ENCODE data around the gene EHD3.

The EHD3 gene

DNA sequence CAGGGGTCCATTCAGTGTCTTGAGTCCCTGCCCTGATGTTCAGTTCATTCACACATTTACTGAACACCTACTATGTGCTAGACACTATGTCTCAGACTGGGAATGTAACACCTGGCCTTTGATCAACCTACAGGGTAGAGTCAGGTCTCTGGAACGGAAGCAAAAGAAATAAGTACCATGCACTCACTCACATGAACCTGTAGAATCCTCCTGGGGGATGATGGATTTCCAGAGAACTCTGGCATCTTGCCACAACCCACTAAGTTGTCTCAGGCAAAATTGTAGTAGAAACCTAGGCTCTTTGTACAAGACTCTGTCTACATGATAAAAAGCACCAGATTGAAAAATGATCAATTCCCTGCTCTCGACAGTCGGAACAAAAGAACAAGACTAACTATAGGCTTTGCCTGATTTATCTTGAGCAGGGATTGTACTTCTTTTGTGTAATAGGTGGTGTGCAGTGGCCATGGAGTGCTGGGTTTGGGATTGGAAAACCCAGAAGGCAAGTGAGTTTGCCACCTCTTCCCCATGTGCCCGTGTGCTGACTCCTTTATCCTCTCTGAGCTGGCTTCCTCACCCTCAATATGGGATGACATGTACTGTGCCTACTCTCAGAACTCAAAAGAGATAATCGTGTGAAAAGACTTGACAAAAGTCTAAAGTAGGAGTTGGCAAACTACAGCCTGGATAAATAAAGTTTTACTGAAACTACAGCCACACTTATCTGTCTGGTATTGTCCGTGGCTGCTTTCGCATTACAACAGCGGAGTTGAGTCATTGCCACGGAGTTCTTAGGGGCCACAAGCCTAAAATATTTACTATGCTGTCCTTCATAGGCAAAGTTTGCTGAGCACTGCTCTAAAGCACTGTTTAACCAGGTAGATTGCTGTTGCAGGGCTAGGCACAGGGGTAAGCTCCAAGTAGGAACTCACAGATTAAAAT is 21.0 kb upstream of the EHD3 start:
- in situ Hi-C loops (cut with MboI; ENCODE audit: low sequenced_read_pairs) = no loop called here

DNA sequence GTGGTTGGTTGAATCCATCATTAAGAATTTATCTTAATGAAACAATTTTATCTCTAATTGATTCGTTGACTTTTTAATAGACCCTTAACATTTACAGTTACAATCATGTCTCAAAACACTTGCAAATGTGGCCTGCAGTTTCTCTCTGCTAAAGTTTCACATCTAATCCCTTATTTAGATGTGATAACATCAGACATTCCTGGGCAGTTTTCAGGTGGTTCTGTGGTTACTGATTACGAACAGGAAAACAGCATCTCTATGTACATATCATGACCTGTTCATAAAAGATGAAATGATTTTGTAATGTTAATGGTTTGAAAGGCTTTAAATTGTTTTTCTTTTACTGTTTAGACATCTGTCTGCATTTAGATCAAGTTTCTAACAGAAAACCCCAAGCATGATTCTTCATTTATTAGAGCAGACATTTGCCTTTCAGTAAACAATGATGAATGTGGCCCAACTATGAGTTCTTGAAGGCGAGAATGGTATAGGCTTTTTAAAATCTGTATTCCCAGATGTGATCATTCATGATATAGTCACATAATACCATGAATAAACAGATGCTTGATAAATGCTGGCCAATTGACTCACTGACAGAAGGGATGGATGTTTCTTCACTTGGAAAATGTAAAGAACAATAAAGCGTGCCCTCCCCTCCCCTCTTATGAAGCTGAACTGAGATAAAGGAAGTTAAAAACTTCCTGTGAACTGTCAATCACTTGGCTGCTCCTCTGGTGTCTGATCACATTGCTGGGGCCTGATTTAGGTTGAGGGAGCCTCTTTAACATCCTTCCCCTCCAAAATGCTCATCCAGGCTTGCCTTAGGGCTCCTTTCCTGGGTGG is 20.1 kb upstream of the EHD3 start:
- in situ Hi-C loops (cut with MboI; ENCODE audit: low sequenced_read_pairs) = no loop called here

DNA sequence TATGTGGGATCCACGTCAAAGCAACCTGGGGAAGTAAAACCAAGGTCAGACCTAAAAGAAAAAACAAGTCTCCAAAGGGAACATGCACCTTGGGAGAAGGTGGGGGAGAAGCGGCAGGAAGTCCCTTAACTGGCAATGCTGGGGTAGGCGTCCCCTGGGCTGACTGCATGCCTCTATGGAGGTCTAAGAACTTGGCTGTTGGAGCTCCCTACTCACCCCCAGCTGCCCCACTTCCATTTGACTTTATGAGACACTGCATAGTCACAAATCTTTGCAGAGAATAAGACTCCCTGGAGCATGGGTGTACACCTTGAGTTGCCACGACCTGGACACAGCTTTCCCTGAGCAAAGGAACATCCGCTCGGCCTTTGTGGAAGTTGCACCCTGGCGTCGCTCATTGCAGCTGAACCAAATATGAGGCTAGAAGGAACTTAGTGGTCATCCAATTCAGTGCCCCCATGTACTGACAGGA is 19.5 kb upstream of the EHD3 start:
- in situ Hi-C loops (cut with MboI; ENCODE audit: low sequenced_read_pairs) = no loop called here

DNA sequence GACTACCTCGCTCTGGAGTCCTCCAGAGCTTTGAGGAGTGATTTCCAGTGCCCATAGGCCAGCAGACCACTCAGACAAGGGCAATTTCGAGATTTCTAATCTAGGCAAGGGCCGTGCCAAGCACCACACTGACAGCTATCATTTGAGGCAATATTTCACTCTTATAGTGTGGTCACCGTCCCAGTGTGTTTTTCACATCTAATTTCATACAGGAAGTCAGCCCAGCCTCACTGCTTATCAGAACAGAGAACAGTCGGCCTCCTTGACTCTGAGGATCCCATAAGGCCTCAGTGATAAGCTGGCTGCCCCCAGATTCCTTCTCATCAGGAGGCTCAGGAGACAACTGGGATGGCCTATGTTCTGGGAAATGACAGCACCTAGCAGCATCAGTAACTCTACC is 17.2 kb upstream of the EHD3 start:
- in situ Hi-C loops (cut with MboI; ENCODE audit: low sequenced_read_pairs) = no loop called here

DNA sequence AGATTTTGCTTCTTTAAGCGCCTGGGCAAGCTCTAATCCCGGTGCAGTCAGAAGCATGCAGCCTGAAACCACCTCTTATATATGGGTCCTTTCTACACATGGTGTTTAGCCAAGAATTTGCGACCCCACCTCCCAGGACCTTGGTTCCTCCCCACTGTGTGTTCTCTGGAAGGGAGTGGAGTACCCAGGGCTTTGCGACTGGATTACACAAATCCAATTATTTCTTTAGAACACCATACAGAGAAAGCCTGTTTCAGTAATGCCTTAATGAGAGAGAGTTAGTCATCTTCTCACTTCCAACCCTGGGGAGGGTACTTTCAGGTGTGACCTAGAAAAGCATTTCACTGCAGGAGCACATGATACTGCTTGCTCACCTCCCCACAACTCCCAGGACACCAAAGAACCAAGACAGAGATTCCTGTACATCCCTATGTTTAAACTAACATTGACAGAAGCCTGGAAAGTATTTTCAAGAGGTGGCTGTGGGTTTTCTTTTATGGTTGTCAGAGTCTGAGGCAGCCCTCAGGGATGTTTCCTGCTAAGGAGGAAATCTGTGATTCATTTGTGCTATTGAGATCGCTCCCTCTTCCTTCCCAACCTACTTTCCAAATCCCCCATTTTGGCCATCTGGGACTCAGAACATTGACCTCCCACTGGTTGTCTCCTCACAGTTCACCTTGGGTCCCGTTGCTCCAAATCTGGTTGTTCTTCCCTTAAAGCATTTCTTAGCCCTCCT is 16.3 kb upstream of the EHD3 start, which contains the start of gene CAPN14:
CAPN14 (minus strand) TSS at position 51 of the 736 bp plus-strand sequence. CDS start 12,068 bp downstream, outside the sequence.
- in situ Hi-C loops (cut with MboI; ENCODE audit: low sequenced_read_pairs) = no loop called here

DNA sequence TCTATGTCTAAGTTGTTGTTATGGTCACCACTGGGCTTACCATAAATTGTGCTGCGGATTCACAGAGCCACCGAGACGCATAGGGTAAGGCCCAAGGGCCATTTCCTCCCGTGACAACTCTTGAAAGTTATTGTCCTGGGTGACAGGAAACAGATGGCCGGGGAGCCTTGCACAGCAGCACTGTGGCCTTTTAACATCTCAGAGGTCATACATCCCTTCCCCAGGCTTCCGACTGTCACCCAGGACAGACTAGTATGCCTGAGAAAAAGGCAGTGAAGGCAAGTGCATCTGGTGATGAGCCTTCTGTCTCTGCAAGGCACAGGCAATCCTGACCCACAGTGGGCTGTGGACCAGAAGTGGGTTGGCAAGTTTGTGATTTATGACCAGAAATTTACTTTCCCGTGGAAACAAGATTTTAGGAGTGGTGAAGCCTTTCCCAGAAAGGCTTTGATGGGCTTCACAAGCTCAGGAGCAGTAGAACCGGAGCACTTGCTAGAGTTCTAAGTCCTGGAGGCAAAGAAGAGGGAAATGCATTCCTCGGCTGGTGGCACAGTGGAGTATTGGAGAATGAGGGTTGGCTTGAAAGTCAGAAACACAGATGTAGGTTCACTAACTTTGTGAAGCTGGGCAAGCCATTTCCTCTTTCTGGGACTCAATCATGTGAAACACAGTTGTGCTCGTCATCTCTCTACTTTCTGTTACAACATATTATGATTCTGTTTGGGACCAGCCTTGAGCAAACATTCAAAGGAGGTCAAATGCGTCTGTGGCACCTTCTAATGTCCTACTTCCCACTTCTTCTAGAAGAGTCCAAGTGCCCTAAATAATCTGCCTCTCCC is 14.6 kb upstream of the EHD3 start:
- in situ Hi-C loops (cut with MboI; ENCODE audit: low sequenced_read_pairs) = no loop called here

DNA sequence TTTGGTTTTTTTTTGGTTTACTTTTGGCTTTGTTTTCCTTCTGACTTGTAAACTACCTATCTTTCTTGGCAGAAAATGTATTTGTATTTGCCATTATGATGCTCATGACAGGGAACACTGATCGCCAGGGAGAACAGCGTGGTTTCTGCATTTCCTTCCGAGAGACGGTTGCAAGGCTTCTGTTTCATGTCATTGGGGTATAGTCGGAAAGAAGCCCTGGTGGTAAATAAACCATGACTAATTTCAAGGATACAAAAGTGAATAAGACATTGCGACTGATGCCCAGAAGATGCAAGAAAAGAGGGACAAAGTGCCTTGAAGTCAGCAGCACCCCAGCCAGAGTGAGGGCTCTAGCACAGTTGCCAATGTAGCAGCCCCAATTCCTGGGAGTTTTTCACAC is 12.4 kb upstream of the EHD3 start:
- in situ Hi-C loops (cut with MboI; ENCODE audit: low sequenced_read_pairs) = no loop called here

DNA sequence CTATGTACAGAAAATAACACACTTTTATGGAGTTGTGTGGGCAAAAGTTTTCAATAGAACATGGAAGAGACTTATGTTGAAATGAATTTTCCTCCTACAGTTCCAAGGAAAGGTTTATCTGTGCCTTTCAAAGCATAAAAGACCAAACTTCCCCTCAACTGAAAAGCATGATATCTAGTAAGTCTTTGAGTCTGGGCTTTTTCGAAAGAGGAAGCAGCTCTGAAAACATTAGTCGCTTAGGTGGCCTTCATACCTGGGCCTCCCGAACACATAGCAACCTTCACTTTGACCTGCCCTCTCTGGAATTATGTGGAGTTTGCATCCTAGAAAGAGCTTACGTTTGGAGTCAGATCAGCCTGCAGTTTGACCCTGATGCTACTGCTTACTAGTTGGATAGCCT is 11.9 kb upstream of the EHD3 start:
- in situ Hi-C loops (cut with MboI; ENCODE audit: low sequenced_read_pairs) = no loop called here

DNA sequence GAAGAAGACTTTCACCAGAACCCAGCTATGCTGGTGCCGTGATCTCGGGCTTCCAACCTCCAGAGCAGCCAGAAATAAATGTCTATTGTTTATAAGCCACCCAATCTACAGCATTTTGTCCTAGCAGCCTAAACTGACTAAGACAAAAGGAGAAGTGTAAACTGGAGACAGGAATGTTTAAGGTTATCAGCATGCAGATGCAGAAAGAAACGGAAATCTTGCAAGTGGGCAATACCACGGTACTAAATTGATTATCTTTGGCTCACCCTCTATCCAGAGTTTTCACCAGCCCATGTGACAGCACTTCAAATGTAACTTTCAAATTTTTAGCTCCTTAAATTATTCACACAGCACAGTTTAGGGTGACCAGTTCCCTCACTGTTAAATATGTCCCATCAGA is 10.9 kb upstream of the EHD3 start:
- in situ Hi-C loops (cut with MboI; ENCODE audit: low sequenced_read_pairs) = no loop called here

DNA sequence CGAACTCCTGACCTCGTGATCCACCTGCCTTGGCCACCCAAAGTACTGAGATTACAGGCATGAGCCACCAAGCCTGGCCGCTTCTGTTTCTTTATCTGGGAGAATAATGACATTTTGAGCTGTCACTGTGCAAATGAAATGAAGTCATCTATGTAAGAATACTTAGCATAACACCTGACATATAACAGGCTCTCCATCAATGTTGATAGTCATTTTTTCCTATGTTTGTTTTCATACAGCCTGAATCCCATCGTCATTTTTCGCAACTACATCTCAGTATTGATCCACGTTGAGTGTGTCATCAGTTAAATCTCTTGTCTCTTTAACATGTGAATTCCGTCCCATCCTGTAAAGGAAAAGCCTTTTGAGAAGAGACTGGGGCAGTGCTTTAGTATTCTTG is 10.2 kb upstream of the EHD3 start:
- in situ Hi-C loops (cut with MboI; ENCODE audit: low sequenced_read_pairs) = no loop called here

DNA sequence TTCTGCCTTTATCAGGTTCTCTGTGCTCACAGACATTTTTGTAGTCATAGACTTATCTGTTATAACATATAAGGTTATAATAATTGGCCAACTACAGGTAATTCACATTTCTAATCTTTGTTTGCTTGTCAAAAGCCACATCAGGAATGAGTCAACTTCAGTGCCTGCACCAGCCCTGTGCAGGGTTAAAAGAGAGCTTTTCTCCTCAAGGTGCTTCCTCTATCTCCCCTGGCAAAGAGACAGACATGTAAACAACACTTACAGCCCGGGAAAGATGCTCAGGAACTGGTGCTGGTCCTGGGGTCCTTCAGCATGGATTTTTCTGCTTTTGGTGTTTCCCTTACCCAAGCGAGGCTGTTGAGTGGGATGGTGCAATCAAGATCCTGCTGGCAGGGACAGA is 7.7 kb upstream of the EHD3 start:
- in situ Hi-C loops (cut with MboI; ENCODE audit: low sequenced_read_pairs) = no loop called here

DNA sequence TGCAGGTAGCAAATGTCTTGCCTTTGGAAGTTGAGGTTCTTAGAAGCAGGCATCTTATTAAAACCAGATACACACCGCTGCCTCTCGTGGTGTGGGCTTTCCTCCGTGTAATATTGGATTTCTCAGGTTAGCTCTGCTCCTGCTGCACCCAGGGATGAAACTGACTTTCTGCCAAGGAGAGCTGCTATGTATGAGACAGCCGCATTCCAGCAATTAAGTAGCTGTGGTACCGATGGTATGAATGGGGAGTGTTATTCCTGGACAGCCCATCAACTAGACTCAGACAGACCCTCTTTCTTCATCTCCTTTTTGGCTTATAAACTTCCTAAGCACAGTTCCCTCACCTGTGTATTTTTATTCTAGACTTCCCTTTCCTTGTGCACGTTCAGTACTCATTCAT is 6.8 kb upstream of the EHD3 start:
- in situ Hi-C loops (cut with MboI; ENCODE audit: low sequenced_read_pairs) = no loop called here

DNA sequence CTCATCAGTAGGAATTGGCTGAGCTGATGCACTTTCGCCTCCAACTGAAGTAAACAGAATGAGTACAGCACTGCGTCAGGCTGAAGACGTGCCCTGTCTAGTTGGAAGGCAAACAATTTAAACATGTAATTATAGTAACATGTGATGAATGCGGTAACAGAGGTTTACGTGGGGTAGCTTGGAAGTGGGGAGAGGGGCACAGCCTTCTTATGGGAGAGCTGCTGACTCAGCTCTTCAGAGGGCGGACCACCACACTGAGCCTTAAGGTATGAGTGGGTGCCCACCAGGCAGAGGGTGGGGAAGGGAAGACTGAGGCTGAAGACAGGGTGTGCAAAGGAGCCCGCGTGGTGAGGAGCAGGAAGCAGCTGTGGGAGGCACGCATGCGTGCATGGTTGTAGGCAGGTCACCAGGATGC is 6.2 kb upstream of the EHD3 start:
- in situ Hi-C loops (cut with MboI; ENCODE audit: low sequenced_read_pairs) = no loop called here

DNA sequence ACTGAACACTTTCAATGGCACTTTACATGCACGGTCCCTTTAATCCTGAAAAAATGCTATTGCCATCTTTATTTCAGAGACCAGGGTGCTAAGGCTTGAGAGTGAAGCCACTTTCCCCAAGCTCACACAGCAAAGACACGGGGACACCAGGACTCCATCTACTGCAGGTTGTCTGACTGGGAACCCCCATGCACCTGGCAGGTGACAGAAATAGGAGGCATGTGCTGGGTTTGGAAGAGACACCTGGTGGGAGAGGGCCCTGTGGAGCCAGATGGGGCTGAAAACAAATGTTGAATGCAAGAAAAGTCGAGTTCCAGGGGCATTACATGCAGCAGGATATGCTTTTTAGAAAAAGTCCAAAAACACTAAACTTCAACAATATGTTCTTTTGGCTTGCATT is 5.2 kb upstream of the EHD3 start:
- in situ Hi-C loops (cut with MboI; ENCODE audit: low sequenced_read_pairs) = no loop called here

DNA sequence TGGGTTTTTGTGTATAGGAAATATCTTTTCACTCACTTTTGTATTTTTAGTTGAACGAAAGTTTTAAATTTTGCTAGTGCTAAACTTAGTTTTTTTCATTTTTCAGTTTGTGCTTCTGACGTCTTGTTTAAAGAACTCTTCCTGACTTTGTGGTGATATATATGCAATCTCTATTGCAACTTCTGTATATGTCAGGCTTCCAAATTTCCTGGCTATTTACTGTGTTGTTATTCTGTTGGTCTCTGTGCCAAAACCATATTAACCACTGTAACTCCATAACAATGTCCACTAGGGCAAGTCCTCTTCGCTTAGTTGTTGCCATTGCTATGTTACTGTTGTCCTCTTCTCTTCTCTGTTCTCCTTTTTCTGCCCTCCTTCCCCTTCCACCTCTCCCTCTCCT is 3.2 kb upstream of the EHD3 start:
- in situ Hi-C loops (cut with MboI; ENCODE audit: low sequenced_read_pairs) = no loop called here

DNA sequence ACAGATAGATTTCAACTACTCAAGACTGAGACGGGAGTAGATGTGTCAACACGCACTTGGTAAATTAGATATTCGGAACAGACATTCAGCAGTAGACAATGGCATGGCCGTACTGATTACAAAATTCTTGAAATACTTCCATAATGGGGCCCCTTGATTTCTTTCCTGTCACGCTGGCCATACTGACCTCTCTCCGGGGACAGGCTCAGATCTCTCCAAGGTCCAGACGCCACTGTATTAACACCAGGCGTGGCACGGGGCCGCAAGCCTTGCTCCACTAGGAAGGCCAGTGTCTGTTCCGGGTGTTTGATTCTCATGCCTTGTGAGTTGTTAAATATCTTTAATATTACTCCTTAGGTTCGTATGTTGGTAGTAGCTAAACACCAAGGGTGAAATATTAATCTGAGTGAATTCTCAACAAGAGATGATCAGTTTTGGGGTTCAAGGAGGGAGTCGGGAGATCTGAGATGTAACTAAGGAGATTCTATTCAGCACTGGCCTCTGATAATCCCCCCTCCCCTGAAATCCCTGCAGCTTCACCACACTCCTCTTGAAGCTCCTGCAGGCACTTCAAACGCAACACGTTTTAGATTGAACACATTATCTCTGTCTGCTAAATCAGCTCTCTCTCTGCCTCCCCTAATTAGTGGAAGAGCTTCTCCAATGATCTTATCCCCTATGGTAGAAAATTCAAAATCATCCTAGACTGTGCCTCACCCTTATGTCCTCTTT is 2.2 kb upstream of the EHD3 start:
- in situ Hi-C loops (cut with MboI; ENCODE audit: low sequenced_read_pairs) = no loop called here

DNA sequence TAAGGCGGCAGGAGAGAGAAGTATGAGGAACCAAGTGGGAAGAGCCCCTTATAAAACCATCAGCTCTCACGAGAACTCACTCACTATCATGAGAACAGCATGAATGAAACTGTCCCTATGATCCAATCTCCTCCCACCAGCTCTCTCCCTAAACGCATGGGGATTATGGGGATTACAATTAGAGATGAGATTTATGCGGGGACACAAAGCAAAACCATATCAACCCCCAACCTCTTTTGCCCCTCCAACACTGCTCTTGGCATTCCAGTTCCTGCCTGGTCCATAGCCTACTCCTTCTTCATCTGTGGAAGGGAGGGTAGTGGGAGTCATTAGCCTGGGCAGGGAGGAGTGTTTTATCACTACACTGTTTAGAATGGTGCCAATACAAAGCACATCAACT is 1.4 kb upstream of the EHD3 start:
- in situ Hi-C loops (cut with MboI; ENCODE audit: low sequenced_read_pairs) = no loop called here

DNA sequence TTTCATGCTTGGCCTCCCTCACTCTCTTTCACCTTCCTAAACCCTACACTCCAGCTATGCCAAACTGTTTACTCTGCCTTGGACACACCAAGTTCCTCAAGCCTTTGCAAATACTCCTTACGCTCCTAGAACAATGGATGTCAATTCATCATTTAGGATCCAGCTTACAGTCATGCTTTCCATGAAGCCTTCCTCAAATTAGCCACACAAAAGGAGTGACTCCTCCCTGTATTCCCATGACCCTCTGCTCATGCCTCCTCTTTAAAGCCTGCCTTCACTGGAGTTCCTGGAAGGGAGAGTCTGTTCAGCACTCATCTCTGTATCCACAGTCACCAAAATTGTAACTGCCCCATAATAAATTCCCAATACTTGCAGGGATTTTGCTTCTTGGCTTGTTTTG is 721 bp upstream of the EHD3 start:
- in situ Hi-C loops (cut with MboI; ENCODE audit: low sequenced_read_pairs) = no loop called here

DNA sequence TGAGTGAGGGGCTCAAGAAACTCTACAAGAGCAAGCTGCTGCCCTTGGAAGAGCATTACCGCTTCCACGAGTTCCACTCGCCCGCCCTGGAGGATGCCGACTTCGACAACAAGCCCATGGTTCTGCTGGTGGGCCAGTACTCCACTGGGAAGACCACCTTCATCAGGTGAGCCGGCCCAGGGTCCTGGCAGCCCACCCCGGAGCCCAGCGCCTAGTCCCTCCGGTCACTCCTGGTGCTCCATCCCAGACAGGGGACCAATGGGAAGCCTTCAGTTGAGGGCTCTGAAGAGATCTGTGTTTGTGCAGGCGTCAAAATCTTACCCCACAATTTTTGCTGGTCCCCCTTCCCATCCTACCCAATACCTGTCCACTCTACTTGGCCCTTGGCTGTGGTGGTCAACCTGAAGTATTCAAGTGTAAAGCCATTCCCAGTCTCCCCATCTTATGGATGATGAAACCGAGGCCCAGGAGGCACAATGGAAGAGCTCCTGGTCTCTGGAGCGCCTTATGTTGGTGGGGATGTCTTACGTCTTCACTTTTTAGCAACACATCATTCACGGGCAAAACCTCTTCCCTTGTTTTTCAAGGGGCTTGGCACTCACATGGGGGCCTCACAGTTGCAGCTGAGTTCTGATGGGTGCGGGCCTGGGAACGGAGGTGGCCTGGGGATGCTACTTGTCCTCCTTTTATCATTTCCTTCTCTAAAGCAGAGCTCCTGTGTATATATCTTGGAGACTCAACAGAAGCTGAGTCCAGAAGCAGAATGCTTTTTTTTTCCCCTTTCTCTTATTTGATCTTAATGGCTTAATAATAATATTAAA is 941 bp downstream of the EHD3 start:
- in situ Hi-C loops (cut with MboI; ENCODE audit: low sequenced_read_pairs) = no loop called here

All from hTERT RPE-1 (cell line).